GM19468 (cell line): ENCODE results near the gene CDH7.

ENCODE experiments used
- ATAC-seq: cut with Tn5 transposase; IDR thresholded peaks from one replicate; pipeline ENCODE4 v1.9.1; 2021; ENCODE audit warnings: mild to moderate bottlenecking, moderate library complexity, moderate number of reproducible peaks; ENCODE audit not compliant: unreplicated experiment; ENCODE audit errors: extremely low read depth

Gene CDH7

GRCh38 chr18:65750389-65751154 is at the start of gene CDH7:
TSS of gene CDH7 (plus strand) at chr18:65751012. CDS start at chr18:65762843, 11,831 bp downstream.
- ATAC-seq, result no peak

GRCh38 chr18:65704046-65704445 is 46.8 kb upstream of the CDH7 start:
- ATAC-seq, result no peak

GRCh38 chr18:65706646-65707045 is 44.2 kb upstream of the CDH7 start:
- no peak for ATAC-seq

- ATAC-seq, result no peak
These were observed 39.3 kb upstream of the CDH7 start for GRCh38 chr18:65711493-65711892.

GRCh38 chr18:65721619-65722018 is 29.2 kb upstream of the CDH7 start:
- no peak for ATAC-seq

GRCh38 chr18:65725251-65726050 is 25.4 kb upstream of the CDH7 start:
- no peak for ATAC-seq

GRCh38 chr18:65735155-65735554 is 15.7 kb upstream of the CDH7 start:
- ATAC-seq, result no peak

DNA sequence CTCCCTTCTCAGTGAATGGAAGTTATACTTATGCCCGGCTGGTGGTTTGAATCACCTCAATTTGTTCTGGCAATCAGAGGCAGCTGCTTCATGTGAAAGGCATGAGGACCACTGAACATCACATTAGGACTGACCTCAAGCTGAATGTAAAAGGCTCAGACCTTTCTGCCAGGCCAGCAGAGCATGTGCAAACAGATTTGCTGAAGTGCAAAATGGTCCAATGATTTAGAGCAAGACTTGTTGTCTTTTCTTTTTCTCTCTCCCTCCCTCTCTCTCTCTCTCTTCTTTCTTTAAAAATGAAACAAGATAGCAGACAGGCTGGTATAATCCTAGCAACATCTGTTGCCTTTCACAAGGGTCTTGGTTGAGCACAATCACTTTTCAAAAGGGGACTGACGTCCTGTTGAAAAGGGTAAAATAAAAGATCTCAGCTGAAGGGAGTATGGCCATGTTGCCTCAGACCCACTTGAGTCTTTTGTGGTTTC is 13.3 kb upstream of the CDH7 start:
- ATAC-seq, result no peak

DNA sequence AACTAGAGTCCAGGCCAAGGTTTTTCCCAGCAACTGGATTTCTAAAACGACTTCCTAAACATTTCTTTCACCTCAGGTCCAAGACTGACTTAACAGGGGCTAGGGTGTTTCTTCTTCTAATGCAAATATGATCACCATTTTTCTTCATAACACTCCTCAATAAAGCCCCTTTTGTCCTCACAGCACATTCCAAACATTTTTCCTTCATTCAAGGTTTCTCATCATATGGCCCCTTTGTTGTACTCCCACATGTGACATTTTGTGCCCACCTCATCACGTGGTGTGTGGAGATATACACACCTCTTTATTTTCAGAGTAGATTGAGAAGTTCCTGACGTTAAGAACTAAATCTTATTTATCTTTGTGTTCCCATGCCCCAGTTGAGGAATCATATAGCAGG is 3.9 kb upstream of the CDH7 start:
- ATAC-seq, result no peak

- ATAC-seq, result no peak
These were observed 2.5 kb upstream of the CDH7 start for GRCh38 chr18:65748321-65748720.

- no peak for ATAC-seq
These were observed 971 bp upstream of the CDH7 start for GRCh38 chr18:65749841-65750240.

DNA sequence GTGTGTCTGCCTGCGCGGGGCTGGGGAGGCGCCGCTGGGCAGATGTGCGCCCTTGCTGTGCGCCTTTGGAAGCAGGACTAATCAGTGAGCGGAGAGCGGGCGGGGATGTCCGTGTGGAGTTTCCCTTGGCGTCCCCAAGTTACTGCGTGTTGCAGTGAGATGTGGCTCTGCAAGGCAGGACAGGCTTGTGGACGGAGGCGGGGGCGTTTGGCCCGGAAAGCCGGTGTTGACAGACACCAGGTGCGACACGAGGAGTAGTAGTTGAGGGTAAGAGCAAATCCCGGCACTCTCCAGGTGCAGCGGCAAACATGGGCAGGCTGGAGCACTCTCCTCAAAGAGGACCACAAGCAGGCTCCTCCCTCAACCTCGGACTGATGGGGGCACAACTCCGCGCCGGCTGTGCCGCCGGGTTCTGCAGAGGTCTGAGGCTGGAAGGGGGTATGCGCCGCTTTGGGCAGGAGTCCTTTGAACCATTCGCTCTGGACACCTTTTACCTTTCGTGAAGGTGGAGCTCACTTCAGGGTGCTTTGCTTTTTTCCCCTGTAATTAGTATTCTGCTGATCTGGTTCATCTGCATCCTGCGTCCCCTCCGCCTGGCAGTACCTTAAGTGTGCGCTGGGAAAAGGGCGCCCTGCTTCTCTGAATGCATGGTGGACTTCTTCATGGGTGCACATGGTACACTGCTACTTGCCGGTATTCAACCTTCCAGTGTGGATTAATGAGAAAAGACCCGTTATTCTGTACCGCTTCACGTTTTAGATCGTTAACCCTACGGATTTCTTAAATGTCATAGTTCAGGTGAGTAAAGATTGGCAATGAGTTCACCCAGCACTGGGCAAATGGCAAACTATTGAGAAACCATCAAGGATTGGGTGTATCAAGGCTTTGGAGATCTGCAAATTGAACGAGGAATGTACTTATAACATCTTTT is 608 bp downstream of the CDH7 start:
- no peak for ATAC-seq

DNA sequence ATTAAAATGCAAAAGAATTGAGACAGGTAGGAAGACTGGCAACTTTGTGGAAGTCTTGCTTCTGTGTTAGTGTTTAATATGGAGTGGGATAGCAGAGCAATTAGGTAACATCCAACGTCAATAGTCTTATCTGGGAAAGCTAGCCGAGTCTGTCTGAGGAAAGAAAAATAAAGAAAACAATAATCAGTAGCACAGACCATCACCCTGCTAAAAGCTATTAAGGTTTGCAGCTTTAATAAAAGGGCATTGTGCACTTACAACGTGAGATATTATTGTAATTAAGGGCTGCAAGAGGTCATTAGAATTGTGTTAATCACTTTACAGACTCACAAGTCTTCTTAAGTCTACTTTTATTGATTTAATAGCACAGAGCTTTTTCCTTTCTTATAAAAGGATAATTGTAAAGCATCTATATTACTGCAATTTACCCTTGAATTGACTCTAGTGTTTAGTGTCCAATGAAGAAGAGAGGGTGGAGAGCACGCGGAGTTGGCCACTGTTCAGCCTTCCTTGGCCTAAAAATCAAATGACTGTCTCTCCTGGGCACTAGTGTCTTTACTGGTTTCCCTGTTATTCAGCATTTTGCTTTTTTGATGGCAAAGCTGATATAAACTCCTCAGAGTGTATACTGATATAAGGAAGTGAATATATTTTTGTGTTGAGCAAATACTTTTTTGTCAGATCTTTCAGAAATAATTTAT is 2.0 kb downstream of the CDH7 start:
- no peak for ATAC-seq

DNA sequence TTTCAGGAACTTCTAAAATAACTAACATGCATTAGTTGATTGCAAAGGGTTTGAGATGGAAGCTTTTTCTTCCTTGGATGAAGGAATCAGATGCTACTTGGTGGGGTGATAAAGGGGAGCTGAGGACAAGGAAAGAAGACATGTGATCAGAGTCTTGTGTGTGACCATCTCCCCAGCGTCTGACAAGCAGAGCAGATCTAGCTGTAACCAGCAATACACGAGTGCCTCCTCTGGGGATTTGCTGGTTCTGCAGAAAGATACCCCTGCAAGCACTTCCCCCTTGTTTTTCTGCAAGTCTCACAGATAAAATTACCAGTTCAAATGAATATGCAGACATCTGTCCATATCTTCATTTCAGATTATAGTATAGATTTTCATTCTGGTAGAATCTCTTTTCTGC is 2.7 kb downstream of the CDH7 start:
- no peak for ATAC-seq

DNA sequence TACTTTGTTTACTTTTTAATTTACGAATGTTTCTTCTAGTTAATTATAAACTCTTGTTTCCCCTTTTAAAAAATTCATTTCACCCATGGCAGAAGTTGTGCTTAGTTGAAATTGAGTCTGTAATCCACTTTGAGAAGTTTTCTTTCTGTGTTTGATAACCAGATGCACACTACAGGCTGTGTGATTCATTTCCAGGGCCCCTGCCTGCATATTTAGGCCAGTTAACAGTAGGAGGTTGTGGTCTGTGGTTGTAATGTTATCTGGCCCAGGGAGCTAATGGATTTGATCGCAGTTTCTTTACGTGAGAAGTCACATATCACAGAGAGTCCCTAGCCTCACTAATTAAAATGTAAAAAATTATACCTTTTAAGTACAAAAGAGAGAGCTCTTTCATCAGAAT is 3.3 kb downstream of the CDH7 start:
- no peak for ATAC-seq

DNA sequence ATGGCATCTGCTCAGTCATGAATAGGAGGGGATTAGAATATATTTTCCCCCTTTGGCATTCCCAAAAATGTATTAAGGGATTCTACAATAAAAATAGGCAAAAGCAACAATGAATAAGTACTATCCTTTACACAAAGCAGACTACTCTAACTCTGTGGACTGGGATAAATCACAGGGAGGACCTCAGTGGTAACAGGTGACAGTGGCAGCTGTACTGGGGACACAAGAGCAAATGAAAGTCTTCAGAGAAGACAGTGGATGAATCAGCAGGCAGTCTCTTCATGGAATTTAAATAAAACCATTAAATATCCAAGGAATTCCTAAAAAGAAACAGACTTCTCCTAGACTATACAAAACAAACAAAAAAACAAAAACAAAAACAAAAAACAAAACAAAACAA is 4.8 kb downstream of the CDH7 start:
- ATAC-seq, result no peak

- ATAC-seq, result no peak
These were observed 9.6 kb downstream of the CDH7 start for GRCh38 chr18:65760457-65760856.

DNA sequence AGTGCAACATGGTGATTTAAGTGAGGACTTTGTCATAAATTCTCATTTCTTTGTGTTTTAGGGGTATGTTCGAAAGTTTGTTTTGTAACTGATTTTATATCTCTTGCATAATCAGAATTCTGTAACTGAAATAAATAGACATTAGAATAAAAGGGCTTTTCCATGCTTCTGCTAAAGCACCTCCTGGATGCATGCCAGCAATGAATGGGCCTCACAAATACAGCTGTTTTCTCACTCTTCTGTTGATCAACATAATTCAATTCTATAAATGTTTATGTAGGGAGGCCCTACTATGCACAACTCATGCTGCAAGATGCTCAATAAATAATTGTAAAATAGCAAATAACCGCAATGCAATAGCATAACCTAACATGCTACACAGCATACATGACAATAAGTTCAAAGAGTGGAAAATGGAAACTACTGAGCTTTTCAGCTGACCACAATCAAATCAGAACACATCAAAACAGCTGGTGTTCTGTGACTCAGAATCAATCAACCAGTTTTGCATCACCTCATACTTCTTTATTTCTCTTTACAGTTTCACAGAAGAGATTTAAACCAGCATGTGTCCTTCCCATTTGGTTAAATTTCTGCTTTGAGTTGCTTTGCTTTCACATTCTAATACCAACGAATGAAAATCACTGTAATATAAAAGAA is 11.0 kb downstream of the CDH7 start:
- no peak for ATAC-seq

- no peak for ATAC-seq
These were observed 11.7 kb downstream of the CDH7 start for GRCh38 chr18:65762556-65762955.
